IPS DF 19.7 (cell line): Measurements from ENCODE around the gene CD79B.

Source experiments
- DNase-seq: peaks from one replicate; pipeline ENCODE4 v3.0.0-alpha.2; 2013; ENCODE audit warnings: low read depth, low spot score

Gene CD79B

DNA sequence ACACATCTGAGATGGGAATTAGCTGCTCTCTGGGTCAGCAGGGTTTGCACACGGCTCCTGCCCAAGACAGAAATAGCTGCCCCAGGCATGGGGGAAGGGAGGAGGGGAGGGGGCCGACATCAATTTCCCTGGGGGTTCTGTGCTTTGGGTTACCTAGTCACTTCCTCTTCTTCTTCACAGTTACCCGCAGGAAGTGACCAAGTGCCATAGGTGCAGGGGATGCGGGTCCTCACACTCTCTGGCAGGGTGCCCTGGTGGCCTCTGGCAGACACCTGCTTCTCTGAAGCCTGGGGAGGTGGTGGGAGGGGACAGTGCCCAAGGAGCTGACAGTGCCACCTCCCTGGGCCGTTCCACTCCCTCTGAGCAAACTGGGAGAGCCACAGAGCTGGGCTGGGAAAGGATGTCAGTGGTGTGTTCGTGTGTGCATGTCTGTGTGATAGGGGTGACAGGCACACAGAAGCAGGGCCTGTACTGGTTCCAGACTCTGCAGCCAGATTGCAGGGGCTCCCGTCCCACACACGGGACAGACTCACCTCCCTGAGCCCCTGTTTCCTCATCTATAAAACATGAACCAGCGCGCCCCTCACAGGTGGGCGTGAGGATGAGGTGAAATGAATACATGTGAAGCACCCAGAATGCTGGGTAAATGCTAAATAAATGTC, 22.4 kb upstream of the CD79B start:
- no peak for DNase-seq

GRCh38 chr17:63950940-63951907, 19.1 kb upstream of the CD79B start:
- DNase-seq = no peak

GRCh38 chr17:63949576-63950250, 17.6 kb upstream of the CD79B start:
- DNase-seq = no peak

DNA sequence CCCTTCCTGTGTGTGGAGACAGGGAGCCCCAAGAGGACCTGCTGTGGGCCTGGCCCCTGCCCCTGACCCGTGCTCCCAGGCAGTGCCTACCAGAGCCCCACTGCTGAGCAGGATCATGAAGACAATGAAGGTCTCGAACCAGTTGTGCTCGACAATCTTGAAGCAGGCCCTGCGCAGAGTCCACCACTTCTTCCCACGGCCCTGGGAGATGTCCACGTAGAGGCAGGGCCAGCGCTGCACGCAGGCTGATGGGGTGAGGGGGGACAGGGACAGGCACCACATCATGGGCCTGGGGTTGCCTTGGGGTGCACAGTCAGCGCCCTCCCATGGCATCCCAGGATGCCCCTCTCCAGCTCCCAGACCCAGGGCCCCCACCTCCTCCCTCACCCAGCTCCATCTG, 16.4 kb upstream of the CD79B start:
- DNase-seq = no peak

DNA sequence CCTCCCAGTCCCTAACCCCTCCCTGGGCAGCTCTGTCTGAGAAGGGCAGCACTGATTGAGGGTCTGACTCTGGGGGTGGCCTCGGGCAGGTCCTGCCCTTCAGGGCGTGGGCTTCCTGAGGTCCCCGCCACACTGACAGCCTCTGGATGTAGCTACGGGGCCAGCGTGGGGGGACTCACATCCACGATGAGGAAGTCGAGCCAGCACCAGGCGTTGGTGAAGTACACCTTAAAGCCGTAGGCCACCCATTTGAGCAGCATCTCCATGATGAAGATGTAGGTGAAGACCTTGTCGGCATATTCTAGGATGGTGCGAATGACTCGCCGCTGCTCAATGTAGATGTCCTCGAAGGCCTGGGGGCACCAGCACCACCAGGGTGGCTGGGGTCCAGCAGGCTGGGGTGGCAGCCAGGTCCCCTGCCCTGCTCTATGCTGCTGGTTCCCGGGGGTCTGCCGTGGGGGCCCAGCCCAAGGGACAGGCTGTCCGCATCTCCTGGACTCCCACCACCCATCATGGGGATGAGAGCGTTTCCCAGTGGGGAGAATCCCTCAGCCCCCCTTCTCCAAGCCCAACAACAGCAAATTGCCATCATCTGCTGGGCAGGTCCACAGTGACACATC, 15.7 kb upstream of the CD79B start:
- DNase-seq = no peak

- no peak for DNase-seq
These were observed 14.6 kb upstream of the CD79B start for GRCh38 chr17:63946440-63947363.

DNA sequence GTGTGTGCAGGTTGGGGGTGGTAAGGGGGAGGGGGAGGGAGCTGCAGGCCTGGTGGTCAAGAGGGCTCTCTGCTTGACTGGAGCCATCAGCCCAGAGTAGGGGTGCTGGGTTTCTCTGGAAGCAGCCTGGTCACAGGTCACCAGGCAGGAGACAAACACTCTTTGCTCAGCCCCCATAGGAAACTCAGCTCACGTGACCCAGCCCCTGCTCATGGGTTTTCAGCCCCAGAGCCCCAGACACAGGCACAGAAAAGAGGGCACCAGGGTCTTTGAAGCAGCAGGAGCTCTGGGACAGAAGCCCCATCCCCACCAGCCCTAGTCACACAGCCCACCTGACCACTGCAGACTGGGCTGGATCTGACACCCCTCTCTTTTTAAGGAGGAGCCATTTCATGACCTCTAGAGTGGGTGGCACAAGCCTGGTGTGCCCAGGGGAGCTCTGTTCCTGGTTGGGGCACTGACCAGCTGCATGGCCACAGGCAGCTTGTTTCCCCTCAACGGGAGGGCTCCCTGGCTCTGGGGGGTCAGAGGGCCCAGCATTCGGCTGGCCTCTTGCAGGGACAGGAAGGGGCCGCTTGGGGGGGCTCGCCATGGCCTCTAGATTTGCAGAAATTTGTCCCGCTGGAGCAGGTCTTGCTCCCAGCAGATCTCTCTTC, 13.8 kb upstream of the CD79B start:
- DNase-seq = no peak

DNA sequence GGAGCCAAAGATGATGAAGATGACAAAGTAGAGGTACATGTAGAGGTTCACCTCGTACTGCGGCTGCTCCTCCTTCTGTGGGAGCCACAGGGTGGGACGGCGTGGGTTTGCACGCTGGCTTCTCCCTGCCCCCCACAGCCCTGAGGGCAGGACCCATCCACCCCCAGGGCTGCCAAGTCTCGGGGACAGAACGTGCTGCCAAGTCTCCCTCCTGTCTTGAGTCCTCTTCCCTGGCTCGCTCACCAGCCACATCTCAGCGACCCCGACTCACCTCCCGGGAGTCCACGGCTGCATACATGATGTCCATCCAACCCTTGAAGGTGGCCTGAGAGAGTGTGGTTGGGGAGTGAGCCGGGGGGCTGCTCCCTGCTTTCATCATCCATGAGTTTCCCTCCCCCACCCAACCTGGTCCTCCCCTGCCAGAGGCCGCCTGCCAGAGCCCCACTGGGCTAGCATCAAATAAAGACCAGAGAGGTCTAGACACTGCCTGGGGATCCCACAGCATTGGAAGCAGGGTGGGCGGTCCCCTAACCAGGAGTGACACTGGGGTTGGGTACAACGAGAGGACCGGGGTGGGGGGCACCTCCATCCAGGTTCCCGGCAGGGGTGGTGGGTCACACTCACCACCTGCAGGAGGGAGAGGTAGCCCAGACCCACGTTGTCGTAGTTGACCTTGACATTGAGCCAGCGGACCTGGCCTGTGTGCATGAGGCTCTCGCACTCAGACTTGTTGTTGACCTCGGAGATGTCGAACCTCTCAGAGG, 12.8 kb upstream of the CD79B start:
- no peak for DNase-seq

- no peak for DNase-seq
These were observed 11.6 kb upstream of the CD79B start for GRCh38 chr17:63943745-63944144.

GRCh38 chr17:63942309-63942985, 10.3 kb upstream of the CD79B start:
- no peak for DNase-seq

GRCh38 chr17:63941751-63942150, 9.6 kb upstream of the CD79B start:
- no peak for DNase-seq

DNA sequence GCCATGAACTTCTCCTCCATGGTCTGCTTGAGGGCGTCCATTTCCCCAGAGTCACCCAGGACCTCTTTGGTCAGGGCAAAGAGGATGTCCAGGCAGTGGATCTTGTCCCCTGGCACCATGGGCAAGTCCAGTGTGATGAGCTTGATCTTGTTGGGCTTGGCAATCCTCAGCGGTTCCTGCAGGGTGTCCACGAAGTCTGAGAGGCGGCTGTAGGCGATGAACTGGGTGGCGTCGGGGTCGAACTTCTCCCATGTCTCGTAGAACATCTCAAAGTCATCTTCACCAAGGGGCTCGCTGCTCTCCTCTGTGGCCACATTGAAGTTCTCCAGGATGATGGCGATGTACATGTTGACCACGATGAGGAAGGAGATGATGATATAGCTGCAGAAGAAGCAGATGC, 9.0 kb upstream of the CD79B start:
- DNase-seq = no peak

DNA sequence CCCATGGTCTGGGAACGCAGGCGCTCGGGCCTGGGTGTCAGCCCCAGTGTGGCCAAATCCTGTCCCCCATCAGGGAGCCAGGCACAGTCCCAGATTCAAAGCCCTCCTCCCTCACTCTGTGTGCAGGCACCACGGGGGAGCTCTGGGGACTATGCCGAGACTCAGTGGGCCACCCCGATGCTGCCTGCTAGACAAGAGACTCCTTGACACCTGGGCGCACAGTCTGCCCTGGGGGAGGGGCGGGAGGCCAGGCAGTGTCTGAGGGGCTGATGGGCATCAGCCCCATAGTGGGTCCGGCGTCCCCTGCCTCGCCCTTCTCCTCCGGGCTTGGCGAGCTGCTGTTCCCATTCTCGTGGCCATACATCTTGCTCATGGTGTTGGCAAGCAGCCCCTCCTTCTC, 8.5 kb upstream of the CD79B start:
- no peak for DNase-seq

- DNase-seq = no peak
These were observed 7.8 kb upstream of the CD79B start for GRCh38 chr17:63939884-63940283.

DNA sequence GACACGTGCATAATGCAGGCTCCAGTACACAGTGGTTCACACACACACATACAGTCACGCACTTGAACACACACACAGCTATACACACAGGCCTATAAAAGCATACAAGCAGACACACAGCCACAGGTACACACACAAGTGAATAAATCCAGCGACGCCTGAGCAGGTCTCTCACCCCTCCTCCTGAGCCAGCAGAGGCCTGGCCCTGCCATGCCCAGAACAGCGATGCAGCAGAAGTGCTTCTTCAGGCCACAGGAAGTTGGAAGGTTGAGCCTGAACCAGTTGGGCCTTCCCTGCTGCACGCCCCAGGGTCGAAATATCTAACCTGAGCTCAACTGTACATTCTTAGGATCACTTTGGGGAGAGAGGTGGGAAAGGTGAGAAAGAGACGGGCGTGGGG, 7.3 kb upstream of the CD79B start:
- no peak for DNase-seq

DNA sequence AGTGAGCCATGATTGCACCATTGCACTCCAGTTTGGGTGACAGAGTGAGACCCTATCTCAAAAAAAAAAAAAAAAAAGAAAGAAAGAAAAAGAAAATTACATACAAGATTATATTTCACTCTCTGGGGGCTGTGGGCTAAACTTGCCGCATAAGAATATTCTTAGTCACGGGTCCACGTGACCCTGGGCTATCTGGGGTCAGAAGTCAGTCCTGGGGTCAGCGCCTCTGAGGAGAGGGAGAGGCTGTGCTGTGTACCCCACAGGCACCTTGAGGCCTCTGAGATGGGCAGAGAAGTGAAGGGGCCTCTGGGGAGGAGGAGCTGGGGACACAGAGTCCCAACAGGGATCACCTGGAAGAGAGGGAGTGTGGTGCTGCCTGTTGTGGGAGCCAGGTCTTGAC, 5.8 kb upstream of the CD79B start:
- DNase-seq = no peak

DNA sequence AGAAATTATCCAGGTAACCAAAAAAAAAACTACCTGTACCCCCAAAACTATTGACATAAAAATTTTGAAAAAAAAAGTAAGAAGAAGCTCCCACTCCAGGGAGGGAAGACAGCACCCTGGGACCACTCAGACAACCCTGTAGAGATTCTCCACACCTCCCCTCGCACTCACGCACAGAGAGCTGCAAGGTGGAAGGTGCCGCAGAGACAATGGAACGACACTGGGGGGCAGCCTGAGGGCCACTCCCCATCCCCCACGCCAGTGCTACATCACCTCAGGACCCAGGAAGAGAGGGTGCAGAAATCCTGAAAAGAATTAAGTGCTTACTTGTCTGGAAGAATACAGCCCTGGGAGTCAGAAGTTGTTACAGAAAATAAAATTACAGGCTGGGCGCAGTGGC, 5.2 kb upstream of the CD79B start:
- no peak for DNase-seq

DNA sequence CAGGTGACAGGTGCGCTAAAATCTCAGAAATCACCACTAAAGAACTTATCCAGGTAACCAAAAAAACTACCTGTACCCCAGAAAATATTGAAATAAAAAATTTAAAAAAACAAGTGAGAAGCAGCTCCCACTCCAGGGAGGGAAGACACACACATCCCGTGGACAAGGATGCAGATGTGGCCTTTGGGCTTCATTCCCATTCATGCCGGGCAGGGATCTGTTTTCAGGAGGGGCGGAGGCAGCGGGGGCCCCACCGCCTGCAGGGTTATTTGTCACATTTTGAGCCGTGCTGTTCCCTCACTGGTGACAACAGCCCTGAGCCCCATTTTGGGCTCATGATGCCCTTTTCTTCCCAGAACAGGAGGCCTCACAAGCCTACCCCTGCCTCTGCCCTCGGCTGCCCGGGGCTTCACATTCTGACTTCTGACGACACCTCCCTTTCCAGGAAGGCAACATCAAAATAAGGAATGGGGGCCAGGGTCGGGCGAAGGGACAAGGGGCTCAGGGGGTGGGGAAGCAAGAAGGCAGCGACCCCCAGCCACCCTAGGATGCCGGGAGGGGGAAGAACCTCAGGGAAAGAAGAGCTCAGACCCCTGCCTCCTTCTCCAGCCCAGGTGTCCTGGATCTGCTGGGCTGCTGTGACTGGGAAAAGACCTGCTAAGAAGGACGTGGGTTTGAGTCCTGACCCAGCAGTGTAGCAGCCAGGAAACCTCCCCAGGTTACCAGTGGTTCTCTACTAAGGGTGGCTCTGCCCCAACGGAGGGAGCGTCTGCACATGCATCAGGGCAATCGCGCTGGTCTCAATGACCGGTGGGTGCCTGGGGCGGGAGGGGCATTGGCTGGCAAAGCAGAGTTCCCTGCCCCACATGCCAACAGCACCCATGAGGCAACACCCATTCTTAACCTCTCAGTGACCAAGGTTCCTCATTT, 2.3 kb upstream of the CD79B start:
- no peak for DNase-seq
